ENCODE measurements around the gene TCF7L1. TPM values are rescaled to one million over a fixed set of nuclear protein-coding genes. Genes with fewer than 3 reads are reported as not detected.

Gene TCF7L1
- total RNA-seq: 10 to 100 TPM in 2 of 4 donors, under 1 TPM in 2; 0.26 to 37.1 (median 5.4) TPM

- H3K27ac ChIP-seq: peak within 1 kb of the TSS; percentile 79 to 93
- peak within 1 kb of the TSS; percentile 76 to 83 for H3K4me3 ChIP-seq
- TF ChIP-seq CTCF (IDR thresholded peaks at IDR 0.05) (peak; percentile 91 to 98 (median 94)), POLR2A (IDR thresholded peaks at IDR 0.05) (peak in 1 of 2 donors; percentile 61)
- no peaks in the 10 kb centered on the region for H3K27me3 ChIP-seq
- H3K9me3 ChIP-seq: no peaks in the 10 kb centered on the region
- H3K36me3 ChIP-seq: no peaks in the 10 kb centered on the region
- DNase-seq: peak; percentile 90
- H3K4me1 ChIP-seq: no peaks in the 10 kb centered on the region
- intact Hi-C loops (cut with DNase I; ENCODE audit: low total_unique reads): loop anchor here (5.0 kb wide), 1 partner anchor 164 kb away; no protein-coding TSS in a partner anchor
Measured at GRCh38 chr2:85132834-85133637, at the start of gene TCF7L1. Gene TCF7L1 (plus strand): TSS chr2:85133392. CDS start chr2:85133685, 293 bp downstream.

GRCh38 chr2:85085563-85085962 is 47.6 kb upstream of the TCF7L1 start:
- H3K36me3 ChIP-seq: no peaks in the 10 kb centered on the region
- no peak for TF ChIP-seq POLR2A (IDR thresholded peaks at IDR 0.05)
- no peak for TF ChIP-seq CTCF (IDR thresholded peaks at IDR 0.05)
- no peaks in the 10 kb centered on the region for H3K4me1 ChIP-seq
- H3K27ac ChIP-seq: no peak overlapping the region
- DNase-seq: no peak
- no peaks in the 10 kb centered on the region for H3K9me3 ChIP-seq
- intact Hi-C loops (cut with DNase I; ENCODE audit: low total_unique reads): no loop called here
- H3K27me3 ChIP-seq: no peaks in the 10 kb centered on the region
- no peak overlapping the region for H3K4me3 ChIP-seq

GRCh38 chr2:85087541-85087940 is 45.7 kb upstream of the TCF7L1 start:
- Histone ChIP-seq H3K9me3 (no peaks in the 10 kb centered on the region), H3K4me3 (no peak overlapping the region), H3K36me3 (no peaks in the 10 kb centered on the region), H3K4me1 (no peaks in the 10 kb centered on the region), H3K27me3 (no peaks in the 10 kb centered on the region), H3K27ac (no peak overlapping the region)
- intact Hi-C loops (cut with DNase I; ENCODE audit: low total_unique reads): no loop called here
- no peak for TF ChIP-seq CTCF (IDR thresholded peaks at IDR 0.05)
- no peak for DNase-seq

- Histone ChIP-seq H3K36me3 (no peaks in the 10 kb centered on the region), H3K4me3 (no peak overlapping the region), H3K27ac (no peak overlapping the region)
Measured at GRCh38 chr2:85088921-85089320, 44.3 kb upstream of the TCF7L1 start.

More at GRCh38 chr2:85088921-85089320, 44.3 kb upstream of the TCF7L1 start:
- no peak for TF ChIP-seq CTCF (IDR thresholded peaks at IDR 0.05)
- no peak for TF ChIP-seq POLR2A (IDR thresholded peaks at IDR 0.05)
- no peaks in the 10 kb centered on the region for H3K9me3 ChIP-seq
- H3K4me1 ChIP-seq: no peaks in the 10 kb centered on the region
- DNase-seq: no peak
- no peaks in the 10 kb centered on the region for H3K27me3 ChIP-seq
- intact Hi-C loops (cut with DNase I; ENCODE audit: low total_unique reads): no loop called here

All from uterus (tissue), 4 donors.